Measurements from ENCODE around the gene NCAM1.

DNA sequence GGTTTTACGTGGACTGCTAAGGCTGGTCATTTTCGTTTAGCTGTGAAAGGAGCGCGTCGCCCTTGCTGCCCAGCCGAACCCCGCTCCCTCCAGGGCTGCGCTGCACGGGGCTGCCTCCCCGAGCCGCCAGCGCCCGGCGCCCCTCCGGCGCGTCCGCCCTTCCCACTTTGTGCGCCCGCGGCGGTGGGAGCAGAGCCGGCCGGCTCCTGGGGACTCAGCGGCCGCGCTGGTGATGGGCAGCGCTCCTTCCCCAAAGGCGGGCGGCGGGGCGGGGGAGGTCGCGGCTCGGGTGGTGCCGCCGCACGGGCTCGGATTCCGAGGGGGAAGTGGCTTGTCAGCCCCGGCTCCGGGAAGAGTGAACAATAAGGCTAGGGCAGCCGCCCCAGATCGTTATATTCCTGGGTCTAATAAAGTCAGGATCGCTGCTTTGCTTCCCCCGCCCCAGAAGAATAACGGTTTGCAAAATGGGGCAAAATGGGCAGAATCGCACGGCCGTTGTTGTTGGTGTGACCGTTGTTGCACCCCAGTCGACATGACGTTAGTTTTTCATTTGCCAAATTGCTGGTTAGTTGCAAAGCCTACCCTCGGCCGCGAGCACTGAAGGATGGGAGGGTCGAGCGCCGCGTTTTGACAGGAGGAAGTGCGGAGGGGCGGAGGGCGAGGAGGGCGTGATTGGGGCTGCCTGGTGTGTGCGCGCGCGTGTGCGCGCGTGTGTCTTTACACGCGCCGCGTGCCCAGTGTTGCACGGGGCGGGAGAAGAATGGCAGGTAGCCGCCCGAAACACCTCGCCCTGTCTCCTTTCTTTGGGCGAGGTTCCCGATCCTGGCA, 745 bp downstream of the NCAM1 start:
- TF ChIP-seq, protein P1, sequence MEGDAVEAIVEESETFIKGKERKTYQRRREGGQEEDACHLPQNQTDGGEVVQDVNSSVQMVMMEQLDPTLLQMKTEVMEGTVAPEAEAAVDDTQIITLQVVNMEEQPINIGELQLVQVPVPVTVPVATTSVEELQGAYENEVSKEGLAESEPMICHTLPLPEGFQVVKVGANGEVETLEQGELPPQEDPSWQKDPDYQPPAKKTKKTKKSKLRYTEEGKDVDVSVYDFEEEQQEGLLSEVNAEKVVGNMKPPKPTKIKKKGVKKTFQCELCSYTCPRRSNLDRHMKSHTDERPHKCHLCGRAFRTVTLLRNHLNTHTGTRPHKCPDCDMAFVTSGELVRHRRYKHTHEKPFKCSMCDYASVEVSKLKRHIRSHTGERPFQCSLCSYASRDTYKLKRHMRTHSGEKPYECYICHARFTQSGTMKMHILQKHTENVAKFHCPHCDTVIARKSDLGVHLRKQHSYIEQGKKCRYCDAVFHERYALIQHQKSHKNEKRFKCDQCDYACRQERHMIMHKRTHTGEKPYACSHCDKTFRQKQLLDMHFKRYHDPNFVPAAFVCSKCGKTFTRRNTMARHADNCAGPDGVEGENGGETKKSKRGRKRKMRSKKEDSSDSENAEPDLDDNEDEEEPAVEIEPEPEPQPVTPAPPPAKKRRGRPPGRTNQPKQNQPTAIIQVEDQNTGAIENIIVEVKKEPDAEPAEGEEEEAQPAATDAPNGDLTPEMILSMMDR (IDR thresholded peaks at IDR 0.05; ENCODE audit: insufficient read depth, low read length, poor library complexity, severe bottlenecking) = no peak
- no peak for TF ChIP-seq EZH2phosphoT487 (conservative IDR thresholded peaks at IDR 0.05; ENCODE audit: low read length)

All from SU-DHL-6 (cell line).